H9 (cell line): Measurements from ENCODE around the gene COG2. TPM values are rescaled to one million over a fixed set of nuclear protein-coding genes. Genes with fewer than 3 reads are reported as not detected.

Experiments
- DNase-seq: peaks from one replicate; pipeline ENCODE4 v3.0.0-alpha.2; 2017
- H2AFZ ChIP-seq: one replicate; pipeline ENCODE4 v1.6.1; 2013; ENCODE audit warnings: mild to moderate bottlenecking, low read length, control low read depth, moderate library complexity
- H2AK5ac ChIP-seq: 2 replicates; pipeline ENCODE4 v1.6.1; 2013; ENCODE audit warnings: low read length, control low read depth, mixed read lengths; ENCODE audit not compliant: insufficient read length
- H2BK120ac ChIP-seq: one replicate; pipeline ENCODE4 v1.6.1; 2013; ENCODE audit warnings: low read depth, mild to moderate bottlenecking, low read length, control low read depth, inconsistent platforms; ENCODE audit not compliant: poor library complexity, severe bottlenecking
- H2BK12ac ChIP-seq: 2 replicates; pipeline ENCODE4 v1.6.1; 2013; ENCODE audit warnings: low read length, control low read depth, mixed read lengths, low read depth; ENCODE audit not compliant: insufficient read length
- H2BK15ac ChIP-seq: 2 replicates; pipeline ENCODE4 v1.6.1; 2013; ENCODE audit warnings: low read depth, low read length, control low read depth
- H2BK20ac ChIP-seq: one replicate; pipeline ENCODE4 v1.6.1; 2013; ENCODE audit warnings: low read depth, mild to moderate bottlenecking, low read length, control low read depth, inconsistent platforms; ENCODE audit not compliant: poor library complexity, severe bottlenecking
- H2BK5ac ChIP-seq: 2 replicates; pipeline ENCODE4 v1.6.1; 2013; ENCODE audit warnings: low read length, control low read depth, mixed read lengths; ENCODE audit not compliant: insufficient read length
- H3K14ac ChIP-seq: 2 replicates; pipeline ENCODE4 v1.6.1; 2013; ENCODE audit warnings: low read length, control low read depth; ENCODE audit not compliant: insufficient read depth
- H3K18ac ChIP-seq: 2 replicates; pipeline ENCODE4 v1.6.1; 2013; ENCODE audit warnings: low read depth, mild to moderate bottlenecking, mixed read lengths, low read length, control low read depth; ENCODE audit not compliant: insufficient read length
- H3K23ac ChIP-seq: 2 replicates; pipeline ENCODE4 v1.6.1; 2013; ENCODE audit warnings: low read length, control low read depth, mixed read lengths, low read depth; ENCODE audit not compliant: insufficient read length
- H3K23me2 ChIP-seq: 2 replicates; pipeline ENCODE4 v1.6.1; 2013; ENCODE audit warnings: low read depth, mild to moderate bottlenecking, mixed read lengths, low read length, control low read depth; ENCODE audit not compliant: insufficient read length, poor library complexity, severe bottlenecking
- H3K27ac ChIP-seq: 2 replicates; pipeline ENCODE4 v1.5.1; 2013; ENCODE audit warnings: low read length, control low read depth, mixed read lengths, low read depth; ENCODE audit not compliant: insufficient read length
- H3K27me3 ChIP-seq: 2 replicates; pipeline ENCODE4 v1.6.1; 2013; ENCODE audit warnings: low read length, control low read depth, inconsistent platforms; ENCODE audit not compliant: insufficient read depth
- H3K4ac ChIP-seq: 2 replicates; pipeline ENCODE4 v1.6.1; 2013; ENCODE audit warnings: low read depth, mild to moderate bottlenecking, control low read depth, inconsistent platforms, low read length, moderate library complexity
- H3K4me1 ChIP-seq: 2 replicates; pipeline ENCODE4 v1.6.1; 2013; ENCODE audit warnings: low read length, control low read depth, inconsistent platforms; ENCODE audit not compliant: insufficient read depth
- H3K4me2 ChIP-seq: 2 replicates; pipeline ENCODE4 v1.6.1; 2013; ENCODE audit warnings: low read length, control low read depth, mixed read lengths; ENCODE audit not compliant: insufficient read length, insufficient read depth
- H3K56ac ChIP-seq: 2 replicates; pipeline ENCODE4 v1.6.1; 2013; ENCODE audit warnings: low read depth, mild to moderate bottlenecking, mixed read lengths, low read length, control low read depth; ENCODE audit not compliant: insufficient read length
- H3K79me1 ChIP-seq: 2 replicates; pipeline ENCODE4 v1.6.1; 2013; ENCODE audit warnings: low read depth, mild to moderate bottlenecking, moderate library complexity, low read length, control low read depth, inconsistent platforms; ENCODE audit not compliant: insufficient read depth, poor library complexity, severe bottlenecking
- H3K79me2 ChIP-seq: 2 replicates; pipeline ENCODE4 v1.6.1; 2013; ENCODE audit warnings: low read length, control low read depth, inconsistent platforms; ENCODE audit not compliant: insufficient read depth
- H3K9ac ChIP-seq: 2 replicates; pipeline ENCODE4 v1.6.1; 2013; ENCODE audit warnings: low read length, control low read depth, mixed read lengths; ENCODE audit not compliant: insufficient read length; ENCODE audit errors: extremely low read depth
- H3K9me3 ChIP-seq: one replicate; pipeline ENCODE4 v1.6.1; 2013; ENCODE audit warnings: low read depth, low read length, inconsistent platforms; ENCODE audit not compliant: control insufficient read depth
- H3T11ph ChIP-seq: one replicate; pipeline ENCODE4 v1.6.1; 2013; ENCODE audit warnings: mild to moderate bottlenecking, low read length, control low read depth, inconsistent platforms
- H4K20me1 ChIP-seq: one replicate; pipeline ENCODE4 v1.6.1; 2013; ENCODE audit not compliant: control insufficient read depth, insufficient read length, insufficient read depth
- H4K5ac ChIP-seq: 2 replicates; pipeline ENCODE4 v1.6.1; 2013; ENCODE audit warnings: low read depth, mild to moderate bottlenecking, mixed read lengths, low read length, control low read depth; ENCODE audit not compliant: insufficient read length
- H4K8ac ChIP-seq: replicated peaks from 2 replicates; pipeline ENCODE4 v1.6.1; 2013; ENCODE audit warnings: low read length, control low read depth, mixed read lengths, low read depth; ENCODE audit not compliant: insufficient read length
- H4K91ac ChIP-seq: 2 replicates; pipeline ENCODE4 v1.6.1; 2013; ENCODE audit warnings: low read depth, mild to moderate bottlenecking, moderate library complexity, mixed read lengths, low read length, control low read depth; ENCODE audit not compliant: insufficient read length
- H3K27ac Mint-ChIP-seq, 3 experiments: 2 replicates in 2 of 3; 3 replicates in 1 of 3; pipeline ENCODE4 v1.8.0; 2020 to 2021; ENCODE audit warnings: mixed read lengths in 3 of 3, mild to moderate bottlenecking in 1 of 3, moderate library complexity in 1 of 3
- H3K27me3 Mint-ChIP-seq: 2 replicates; pipeline ENCODE4 v1.8.0; 2021; ENCODE audit warnings: low read depth, mild to moderate bottlenecking, moderate library complexity, mixed read lengths
- H3K36me3 Mint-ChIP-seq, 3 experiments: 2 replicates in 2 of 3; 3 replicates in 1 of 3; pipeline ENCODE4 v1.8.0; 2020 to 2021; ENCODE audit warnings: low read depth in 3 of 3, mixed read lengths in 3 of 3; ENCODE audit not compliant: insufficient read depth in 1 of 3
- H3K4me1 Mint-ChIP-seq, 2 experiments: 2 replicates each; pipeline ENCODE4 v1.8.0; 2020; ENCODE audit warnings: mixed read lengths in 2 of 2
- H3K4me3 Mint-ChIP-seq, 2 experiments: 2 replicates in 1 of 2; 3 replicates in 1 of 2; pipeline ENCODE4 v1.8.0; 2020 to 2021; ENCODE audit warnings: mild to moderate bottlenecking in 2 of 2, mixed read lengths in 2 of 2, moderate library complexity in 1 of 2
- H3K9me3 Mint-ChIP-seq, 2 experiments: 2 replicates in 1 of 2; 3 replicates in 1 of 2; pipeline ENCODE4 v1.8.0; 2020; ENCODE audit warnings: mild to moderate bottlenecking in 2 of 2, mixed read lengths in 2 of 2, moderate library complexity in 1 of 2
- WGBS: extraction: QIAGEN DNeasy Blood & Tissue Kit; methylation state at CpG from one replicate; pipeline ENCODE4 v1.1.7; 2013; ENCODE audit warnings: missing lambda C conversion rate, low lambda C conversion rate, mixed read lengths; ENCODE audit not compliant: insufficient read length; ENCODE audit errors: extremely low coverage; 5-methylcytosine and 5-hydroxymethylcytosine counted together
- total RNA-seq: library from RNA; stranded (reverse); gene quantifications from 2 replicates; pipeline ENCODE4 v1.2.1, GENCODE V29; 2021
- TF ChIP-seq, protein P1 (sequence below): fragments of 200-600 bp; sonication (generic); conservative IDR thresholded peaks from 3 replicates; pipeline ENCODE4 v1.8.0; 2021; ENCODE audit warnings: antibody characterized with exemption, mild to moderate bottlenecking

The COG2 gene
- total RNA-seq, 1 experiment from 2014 or later: 42.2 TPM

DNA sequence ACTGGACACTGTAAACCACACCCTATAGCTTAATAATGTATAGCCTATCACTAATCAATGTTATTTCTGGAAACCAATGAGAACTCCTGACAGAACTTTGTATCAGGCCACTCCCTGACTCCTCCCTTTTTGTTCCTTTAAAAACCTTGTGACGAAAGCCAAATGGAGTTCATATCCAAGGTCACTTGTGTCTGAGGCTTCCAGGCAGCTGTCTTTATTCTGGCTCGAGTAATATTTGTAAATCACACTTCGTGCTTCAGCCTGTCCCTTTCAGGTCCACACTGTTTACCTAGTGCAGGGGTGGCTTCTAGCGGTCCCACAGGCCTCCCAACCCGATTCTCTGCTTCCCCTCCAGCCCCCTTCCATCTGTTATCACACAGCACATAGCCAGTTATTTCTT lies 88.7 kb downstream of the COG2 start:
- H3K79me2 ChIP-seq: no peaks in the 10 kb centered on the region
- no peaks in the 10 kb centered on the region for H3K79me1 ChIP-seq
- H3K27me3 Mint-ChIP-seq: peaks cover 5% of the 10 kb centered on the region
- no peak overlapping the region for H3K14ac ChIP-seq
- H3K4ac ChIP-seq: no peak overlapping the region
- H2AFZ ChIP-seq: no peak overlapping the region
- H4K8ac ChIP-seq: no peak overlapping the region
- H2BK120ac ChIP-seq: no peak overlapping the region
- H3K56ac ChIP-seq: no peak overlapping the region
- H3K23me2 ChIP-seq: no peaks in the 10 kb centered on the region
- H3K27me3 ChIP-seq: no peaks in the 10 kb centered on the region
- no peak overlapping the region for H3K23ac ChIP-seq
- H4K20me1 ChIP-seq: no peaks in the 10 kb centered on the region
- H3K4me3 Mint-ChIP-seq: no peak overlapping the region
- no peaks in the 10 kb centered on the region for H3K9me3 ChIP-seq
- H4K5ac ChIP-seq: no peak overlapping the region
- DNase-seq: no peak
- H2BK5ac ChIP-seq: no peak overlapping the region
- no peak overlapping the region for H2BK20ac ChIP-seq
- no peak overlapping the region for H3T11ph ChIP-seq
- H3K4me1 Mint-ChIP-seq: peaks cover 14 to 23% of the 10 kb centered on the region in 2 experiments
- H3K4me1 ChIP-seq: peaks cover 5% of the 10 kb centered on the region; the same call in 1 of the 2 replicates
- TF ChIP-seq, protein P1, sequence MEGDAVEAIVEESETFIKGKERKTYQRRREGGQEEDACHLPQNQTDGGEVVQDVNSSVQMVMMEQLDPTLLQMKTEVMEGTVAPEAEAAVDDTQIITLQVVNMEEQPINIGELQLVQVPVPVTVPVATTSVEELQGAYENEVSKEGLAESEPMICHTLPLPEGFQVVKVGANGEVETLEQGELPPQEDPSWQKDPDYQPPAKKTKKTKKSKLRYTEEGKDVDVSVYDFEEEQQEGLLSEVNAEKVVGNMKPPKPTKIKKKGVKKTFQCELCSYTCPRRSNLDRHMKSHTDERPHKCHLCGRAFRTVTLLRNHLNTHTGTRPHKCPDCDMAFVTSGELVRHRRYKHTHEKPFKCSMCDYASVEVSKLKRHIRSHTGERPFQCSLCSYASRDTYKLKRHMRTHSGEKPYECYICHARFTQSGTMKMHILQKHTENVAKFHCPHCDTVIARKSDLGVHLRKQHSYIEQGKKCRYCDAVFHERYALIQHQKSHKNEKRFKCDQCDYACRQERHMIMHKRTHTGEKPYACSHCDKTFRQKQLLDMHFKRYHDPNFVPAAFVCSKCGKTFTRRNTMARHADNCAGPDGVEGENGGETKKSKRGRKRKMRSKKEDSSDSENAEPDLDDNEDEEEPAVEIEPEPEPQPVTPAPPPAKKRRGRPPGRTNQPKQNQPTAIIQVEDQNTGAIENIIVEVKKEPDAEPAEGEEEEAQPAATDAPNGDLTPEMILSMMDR: no peak
- H3K27ac Mint-ChIP-seq: no peak overlapping the region
- no peak overlapping the region for H2BK15ac ChIP-seq
- no CpG with 5 or more reads among the region's 5 CpGs for WGBS
- H3K9me3 Mint-ChIP-seq: no peaks in the 10 kb centered on the region; a peak in 1 of 5 replicates
- H3K18ac ChIP-seq: no peak overlapping the region
- no peak overlapping the region for H3K4me2 ChIP-seq
- no peak overlapping the region for H2BK12ac ChIP-seq
- no peak overlapping the region for H3K27ac ChIP-seq
- no peaks in the 10 kb centered on the region for H3K36me3 Mint-ChIP-seq
- H3K9ac ChIP-seq: no peak overlapping the region
- no peak overlapping the region for H2AK5ac ChIP-seq
- no peak overlapping the region for H4K91ac ChIP-seq
